Urinary bladder (tissue), 4 donors: Measurements from ENCODE around the gene NCK2. TPM values are rescaled to one million over a fixed set of nuclear protein-coding genes. Genes with fewer than 3 reads are reported as not detected.

ENCODE experiments used
- DNase-seq: peaks from one replicate; pipeline ENCODE4 v3.0.0-alpha.2; 2015; ENCODE audit errors: extremely low spot score
- H3K27ac ChIP-seq: one replicate; pipeline ENCODE4 v1.5.1; 2013; ENCODE audit warnings: low read depth, mild to moderate bottlenecking, moderate library complexity
- H3K36me3 ChIP-seq: one replicate; pipeline ENCODE4 v1.6.1; 2013; ENCODE audit warnings: mild to moderate bottlenecking, moderate library complexity; ENCODE audit not compliant: insufficient read depth
- H3K4me1 ChIP-seq: one replicate; pipeline ENCODE4 v1.6.1; 2013; ENCODE audit warnings: mild to moderate bottlenecking, moderate library complexity; ENCODE audit not compliant: insufficient read depth
- H3K4me3 ChIP-seq: one replicate; pipeline ENCODE4 v1.5.1; 2013; ENCODE audit warnings: low read depth, low read length
- WGBS: extraction: QIAGEN DNeasy Blood & Tissue Kit; methylation state at CpG from one replicate; pipeline ENCODE4 v1.1.7; 2013; 5-methylcytosine and 5-hydroxymethylcytosine counted together
- polyA plus RNA-seq: library from polyadenylated mRNA; stranded (reverse); fragments of 200-250 nt; gene quantifications from one replicate; pipeline ENCODE4 v1.2.3, GENCODE V29; 2013
- total RNA-seq: library from RNA; depleted of rRNA; stranded (reverse); fragments of >200 nt; gene quantifications from one replicate; pipeline ENCODE4 v1.2.3, GENCODE V29; 2014
- donor health status: healthy with polysubstance abuse.
- donor health status: healthy.

Gene NCK2
- total and polyA plus RNA-seq, 2 donors: 31.5 to 64.8 TPM

GRCh38 chr2:105779394-105779793, 34.7 kb downstream of the NCK2 start:
- no peaks in the 10 kb centered on the region for H3K36me3 ChIP-seq
- H3K4me3 ChIP-seq: no peak overlapping the region
- DNase-seq: no peak
- H3K27ac ChIP-seq: no peak overlapping the region
- H3K4me1 ChIP-seq: peaks cover 1% of the 10 kb centered on the region
- WGBS: 68% methylated on average over 5 of the region's 5 CpGs

DNA sequence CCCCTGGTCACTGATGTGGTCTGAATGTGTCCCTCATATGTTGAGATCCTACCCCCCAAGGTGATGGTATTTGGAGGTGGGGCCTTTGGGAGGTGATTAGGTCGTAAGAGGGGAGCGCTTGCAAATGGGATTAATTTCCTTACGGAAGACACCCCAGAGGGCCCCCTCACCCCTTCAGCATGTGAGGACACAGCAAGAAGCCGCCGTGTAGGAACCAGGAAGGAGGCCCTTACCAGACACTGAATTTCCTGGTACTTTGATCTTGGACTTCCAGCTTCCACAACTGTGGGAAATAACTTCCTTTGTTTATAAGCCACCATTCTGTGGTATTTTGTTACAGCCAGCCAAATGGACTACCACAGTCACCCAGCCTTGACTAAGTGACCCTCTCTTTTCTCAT, 35.9 kb downstream of the NCK2 start:
- Histone ChIP-seq H3K4me1 (peaks cover 1% of the 10 kb centered on the region), H3K36me3 (no peaks in the 10 kb centered on the region), H3K4me3 (no peak overlapping the region), H3K27ac (no peak overlapping the region)
- WGBS: 82% methylated on average over 5 of the region's 5 CpGs
- no peak for DNase-seq

DNA sequence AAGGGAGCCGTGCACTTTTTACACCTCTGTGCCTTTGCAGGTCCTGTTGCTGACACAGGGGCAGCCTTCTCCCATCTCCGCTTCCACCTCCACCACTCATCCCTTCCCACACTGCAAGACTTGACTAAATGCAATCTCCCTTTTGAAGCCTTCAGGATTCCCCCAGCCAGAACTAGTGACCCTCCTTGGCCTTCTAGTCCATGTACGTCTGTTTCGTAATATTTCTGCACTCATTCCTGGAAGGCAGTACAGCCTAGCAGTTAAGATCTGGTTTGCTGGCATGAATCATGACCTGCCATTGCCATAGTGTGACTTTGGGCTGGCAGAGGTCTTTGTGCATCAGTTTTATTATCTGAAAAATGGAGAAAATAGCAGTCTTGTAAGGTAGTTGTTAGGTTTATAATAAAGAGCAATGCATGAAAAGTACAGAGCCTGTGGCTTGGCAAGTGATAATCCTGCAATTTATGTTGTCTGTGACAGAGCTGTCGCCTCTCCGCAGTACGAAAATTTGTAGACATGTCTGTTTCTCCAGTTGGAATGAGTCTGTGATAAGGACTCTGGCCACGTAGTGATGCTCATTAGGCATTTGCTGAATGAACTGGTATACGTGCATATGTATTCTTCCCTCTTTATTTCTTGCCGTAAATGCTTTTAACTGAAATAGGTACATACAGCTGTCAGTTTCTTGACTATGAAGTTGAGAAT, 36.7 kb downstream of the NCK2 start:
- no peaks in the 10 kb centered on the region for H3K36me3 ChIP-seq
- H3K4me3 ChIP-seq: no peak overlapping the region
- H3K27ac ChIP-seq: no peak overlapping the region
- no peak for DNase-seq
- 77% methylated on average over 10 of the region's 10 CpGs for WGBS
- H3K4me1 ChIP-seq: peaks cover 1% of the 10 kb centered on the region

- no peak for DNase-seq
- peaks cover 3% of the 10 kb centered on the region for H3K4me1 ChIP-seq
- 87% methylated on average over 6 of the region's 6 CpGs for WGBS
These were observed 37.4 kb downstream of the NCK2 start for GRCh38 chr2:105782123-105782522.

GRCh38 chr2:105782646-105783045, 37.9 kb downstream of the NCK2 start:
- no peaks in the 10 kb centered on the region for H3K36me3 ChIP-seq
- peaks cover 3% of the 10 kb centered on the region for H3K4me1 ChIP-seq
- no peak for DNase-seq
- WGBS: 93% methylated on average over 12 of the region's 12 CpGs
- no peak overlapping the region for H3K4me3 ChIP-seq
- no peak overlapping the region for H3K27ac ChIP-seq

More at GRCh38 chr2:105782123-105782522, 37.4 kb downstream of the NCK2 start:
- H3K27ac ChIP-seq: no peak overlapping the region
- H3K36me3 ChIP-seq: no peaks in the 10 kb centered on the region
- H3K4me3 ChIP-seq: no peak overlapping the region

GRCh38 chr2:105783151-105783738, 38.5 kb downstream of the NCK2 start:
- Histone ChIP-seq H3K4me1 (peaks cover 4% of the 10 kb centered on the region), H3K36me3 (no peaks in the 10 kb centered on the region), H3K4me3 (no peak overlapping the region), H3K27ac (no peak overlapping the region)
- DNase-seq: no peak
- 84% methylated on average over 18 of the region's 18 CpGs for WGBS

- 94% methylated on average over 10 of the region's 10 CpGs for WGBS
These were observed 39.3 kb downstream of the NCK2 start for GRCh38 chr2:105783972-105784371.

DNA sequence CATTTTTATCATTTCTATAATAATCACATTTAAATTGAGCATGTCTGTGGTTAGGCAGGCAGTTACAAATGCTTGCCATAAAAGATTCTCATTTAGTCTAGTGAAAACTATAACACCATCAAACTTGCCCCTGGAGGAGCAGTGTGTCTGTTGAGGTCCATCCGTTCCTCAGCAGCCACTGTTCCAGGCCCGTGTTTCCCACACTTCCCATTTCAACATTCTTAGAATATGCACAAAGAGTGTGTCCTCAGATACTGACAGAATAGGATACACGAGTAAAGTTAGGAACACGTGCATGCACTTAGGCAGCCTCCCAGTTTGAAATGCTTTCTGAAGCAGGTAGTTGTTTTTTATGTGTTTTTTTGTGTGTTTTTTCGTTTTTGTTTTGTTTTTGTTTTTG, 39.9 kb downstream of the NCK2 start:
- WGBS: 71% methylated on average over 5 of the region's 5 CpGs
- Histone ChIP-seq H3K4me1 (peaks cover 4% of the 10 kb centered on the region), H3K4me3 (no peak overlapping the region), H3K27ac (no peak overlapping the region), H3K36me3 (no peaks in the 10 kb centered on the region)
- no peak for DNase-seq

More at GRCh38 chr2:105783972-105784371, 39.3 kb downstream of the NCK2 start:
- Histone ChIP-seq H3K36me3 (no peaks in the 10 kb centered on the region), H3K27ac (no peak overlapping the region), H3K4me1 (peaks cover 4% of the 10 kb centered on the region), H3K4me3 (no peak overlapping the region)
- no peak for DNase-seq

- Histone ChIP-seq H3K4me1 (peaks cover 4% of the 10 kb centered on the region), H3K36me3 (no peaks in the 10 kb centered on the region), H3K27ac (no peak overlapping the region), H3K4me3 (no peak overlapping the region)
- 97% methylated on average over 17 of the region's 17 CpGs for WGBS
- DNase-seq: no peak
These were observed 40.6 kb downstream of the NCK2 start for GRCh38 chr2:105785095-105785847.

DNA sequence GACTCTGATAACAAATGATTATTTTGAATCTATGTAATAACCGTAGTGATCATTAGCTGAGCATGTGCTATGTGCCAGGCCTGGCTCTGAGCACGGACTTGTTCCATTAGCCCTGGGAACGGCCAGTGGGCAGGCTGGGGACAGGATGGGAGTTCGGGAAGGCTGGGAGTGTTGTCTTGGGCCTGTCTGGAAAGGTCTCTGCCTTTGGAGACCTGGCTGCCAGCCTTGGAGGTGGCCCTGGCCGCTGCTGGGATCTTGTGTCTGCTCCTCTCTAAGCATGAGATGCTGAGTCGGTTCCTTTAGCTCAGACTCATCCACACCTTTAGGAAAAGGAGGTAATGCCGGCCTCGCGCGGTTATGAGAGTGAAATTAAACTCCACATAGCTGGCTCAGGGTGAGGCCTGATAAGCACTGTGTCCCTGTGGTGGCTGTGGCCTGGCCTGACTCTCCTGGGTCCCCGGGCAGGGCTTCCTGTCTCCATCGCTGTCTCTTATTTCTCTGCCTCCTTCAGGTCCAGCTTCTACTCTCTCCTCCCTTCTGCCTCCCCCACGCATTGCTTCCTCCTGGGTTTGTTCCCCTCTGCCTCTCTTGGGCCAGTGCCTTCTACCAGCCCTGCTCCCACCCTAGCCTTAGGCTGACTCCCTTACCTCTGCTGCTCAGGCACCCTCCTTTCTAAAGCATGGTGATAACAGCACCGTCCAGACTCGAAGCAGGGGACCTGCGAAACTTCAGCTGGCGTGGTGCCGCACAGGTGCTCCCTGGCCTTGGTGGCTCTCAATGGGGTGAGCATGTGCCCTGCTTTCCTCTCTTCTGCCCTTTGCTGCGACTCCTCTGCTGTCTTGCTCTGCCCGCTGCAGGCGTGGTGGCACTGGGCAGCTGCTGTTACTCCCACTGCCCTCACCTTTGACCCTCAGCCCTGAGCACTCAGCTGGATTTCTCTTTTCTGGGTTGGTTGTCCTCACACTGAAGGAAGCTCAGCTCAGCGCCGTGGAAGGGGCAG, 41.8 kb downstream of the NCK2 start:
- H3K27ac ChIP-seq: no peak overlapping the region
- 87% methylated on average over 23 of the region's 23 CpGs for WGBS
- peaks cover 3% of the 10 kb centered on the region for H3K4me1 ChIP-seq
- H3K4me3 ChIP-seq: no peak overlapping the region
- DNase-seq: no peak
- no peaks in the 10 kb centered on the region for H3K36me3 ChIP-seq

- H3K4me1 ChIP-seq: peaks cover 3% of the 10 kb centered on the region
- 87% methylated on average over 11 of the region's 11 CpGs for WGBS
- no peak overlapping the region for H3K4me3 ChIP-seq
- no peaks in the 10 kb centered on the region for H3K36me3 ChIP-seq
- DNase-seq: no peak
- H3K27ac ChIP-seq: no peak overlapping the region
These were observed 42.9 kb downstream of the NCK2 start for GRCh38 chr2:105787376-105788318.

GRCh38 chr2:105788670-105789290, 44.1 kb downstream of the NCK2 start:
- Histone ChIP-seq H3K36me3 (no peaks in the 10 kb centered on the region), H3K27ac (no peak overlapping the region), H3K4me3 (no peak overlapping the region), H3K4me1 (peaks cover 3% of the 10 kb centered on the region)
- no peak for DNase-seq
- WGBS: 66% methylated on average over 12 of the region's 12 CpGs
